ENCODE measurements around the gene CLDN4. TPM values are rescaled to one million over a fixed set of nuclear protein-coding genes. Genes with fewer than 3 reads are reported as not detected.

CLDN4 gene
- total and polyA plus RNA-seq, 4 donors, result 0.37 to 2.0 (median 1.3) TPM

DNA sequence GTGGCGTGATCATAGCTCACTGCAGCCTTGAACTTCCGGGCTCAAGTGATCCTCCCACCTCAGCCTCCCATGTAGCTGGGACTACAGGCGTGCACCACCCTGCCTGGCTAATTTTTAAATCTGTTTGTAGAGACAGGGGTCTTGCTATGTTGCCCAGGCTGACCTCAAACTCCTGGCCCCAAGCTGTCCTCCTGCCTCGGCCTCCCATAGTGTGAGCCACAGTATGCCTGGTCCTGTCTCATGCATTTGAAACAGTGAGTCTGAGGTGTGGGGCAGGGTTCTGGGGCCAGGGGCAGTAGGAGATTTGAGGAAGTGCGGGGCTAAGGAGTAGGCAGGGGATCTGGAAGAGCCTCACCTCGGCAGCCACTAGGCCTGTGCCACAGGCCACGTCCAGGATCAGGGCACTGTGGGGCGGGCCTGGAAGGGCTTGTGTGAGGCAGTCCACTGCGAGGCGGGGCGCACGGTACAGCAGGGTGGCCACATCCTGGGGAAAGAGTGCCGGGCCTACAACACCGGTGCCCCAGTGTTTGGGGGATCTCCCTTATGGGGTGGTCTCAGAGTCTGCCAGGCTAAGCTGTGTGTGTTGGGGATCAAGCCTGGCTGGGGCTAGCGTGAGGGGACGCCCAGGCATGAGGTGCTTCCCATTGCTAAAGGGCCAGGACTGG, 10.1 kb downstream of the CLDN4 start:
- no peak overlapping the region for H3K9ac ChIP-seq (ENCODE audit: low read depth in 1 of 2, low read length in 2 of 2)
- DNase-seq (ENCODE audit: low spot score), result no peak
- no peaks in the 10 kb centered on the region for H3K36me3 ChIP-seq (ENCODE audit: control insufficient read depth in 4 of 4, insufficient read depth in 3 of 4, low read depth in 1 of 4, low read length in 3 of 4)
- no peak overlapping the region for H3K4me3 ChIP-seq (ENCODE audit: low read depth in 1 of 3, low read length in 3 of 3)
- WGBS, result 94% methylated on average over 16 of the region's 16 CpGs
- H3K27ac ChIP-seq (ENCODE audit: low read depth in 1 of 2, low read length in 2 of 2), result no peak overlapping the region
- TF ChIP-seq SP1 (IDR thresholded peaks at IDR 0.05) (no peak), TAF1 (conservative IDR thresholded peaks at IDR 0.05) (no peak), NR2F2 (IDR thresholded peaks at IDR 0.05) (no peak), RAD21 (IDR thresholded peaks at IDR 0.05) (no peak), GABPA (IDR thresholded peaks at IDR 0.05 in 1 of 2, conservative IDR thresholded peaks at IDR 0.05 in 1 of 2) (no peak), RXRA (IDR thresholded peaks at IDR 0.05) (no peak), EGR1 (IDR thresholded peaks at IDR 0.05; ENCODE audit: low read depth in 2 of 2) (no peak), JUND (IDR thresholded peaks at IDR 0.05) (no peak)
- TF ChIP-seq, protein P1, sequence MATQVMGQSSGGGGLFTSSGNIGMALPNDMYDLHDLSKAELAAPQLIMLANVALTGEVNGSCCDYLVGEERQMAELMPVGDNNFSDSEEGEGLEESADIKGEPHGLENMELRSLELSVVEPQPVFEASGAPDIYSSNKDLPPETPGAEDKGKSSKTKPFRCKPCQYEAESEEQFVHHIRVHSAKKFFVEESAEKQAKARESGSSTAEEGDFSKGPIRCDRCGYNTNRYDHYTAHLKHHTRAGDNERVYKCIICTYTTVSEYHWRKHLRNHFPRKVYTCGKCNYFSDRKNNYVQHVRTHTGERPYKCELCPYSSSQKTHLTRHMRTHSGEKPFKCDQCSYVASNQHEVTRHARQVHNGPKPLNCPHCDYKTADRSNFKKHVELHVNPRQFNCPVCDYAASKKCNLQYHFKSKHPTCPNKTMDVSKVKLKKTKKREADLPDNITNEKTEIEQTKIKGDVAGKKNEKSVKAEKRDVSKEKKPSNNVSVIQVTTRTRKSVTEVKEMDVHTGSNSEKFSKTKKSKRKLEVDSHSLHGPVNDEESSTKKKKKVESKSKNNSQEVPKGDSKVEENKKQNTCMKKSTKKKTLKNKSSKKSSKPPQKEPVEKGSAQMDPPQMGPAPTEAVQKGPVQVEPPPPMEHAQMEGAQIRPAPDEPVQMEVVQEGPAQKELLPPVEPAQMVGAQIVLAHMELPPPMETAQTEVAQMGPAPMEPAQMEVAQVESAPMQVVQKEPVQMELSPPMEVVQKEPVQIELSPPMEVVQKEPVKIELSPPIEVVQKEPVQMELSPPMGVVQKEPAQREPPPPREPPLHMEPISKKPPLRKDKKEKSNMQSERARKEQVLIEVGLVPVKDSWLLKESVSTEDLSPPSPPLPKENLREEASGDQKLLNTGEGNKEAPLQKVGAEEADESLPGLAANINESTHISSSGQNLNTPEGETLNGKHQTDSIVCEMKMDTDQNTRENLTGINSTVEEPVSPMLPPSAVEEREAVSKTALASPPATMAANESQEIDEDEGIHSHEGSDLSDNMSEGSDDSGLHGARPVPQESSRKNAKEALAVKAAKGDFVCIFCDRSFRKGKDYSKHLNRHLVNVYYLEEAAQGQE (IDR thresholded peaks at IDR 0.05), result no peak
- TF ChIP-seq, protein P2, sequence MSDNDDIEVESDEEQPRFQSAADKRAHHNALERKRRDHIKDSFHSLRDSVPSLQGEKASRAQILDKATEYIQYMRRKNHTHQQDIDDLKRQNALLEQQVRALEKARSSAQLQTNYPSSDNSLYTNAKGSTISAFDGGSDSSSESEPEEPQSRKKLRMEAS (IDR thresholded peaks at IDR 0.05), result no peak
- TF ChIP-seq, protein P3, sequence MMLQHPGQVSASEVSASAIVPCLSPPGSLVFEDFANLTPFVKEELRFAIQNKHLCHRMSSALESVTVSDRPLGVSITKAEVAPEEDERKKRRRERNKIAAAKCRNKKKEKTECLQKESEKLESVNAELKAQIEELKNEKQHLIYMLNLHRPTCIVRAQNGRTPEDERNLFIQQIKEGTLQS (IDR thresholded peaks at IDR 0.05), result no peak
- H3K27me3 ChIP-seq (ENCODE audit: control insufficient read depth in 4 of 4, insufficient read depth in 4 of 4, low read length in 3 of 4), result no peaks in the 10 kb centered on the region
- H3K9me3 ChIP-seq (ENCODE audit: control insufficient read depth in 4 of 4, low read length in 3 of 4), result no peaks in the 10 kb centered on the region
- H3K4me1 ChIP-seq (ENCODE audit: control insufficient read depth in 4 of 4, insufficient read depth in 4 of 4, low read length in 3 of 4), result peaks cover 0 to 8% (median 4%) of the 10 kb centered on the region in 4 donors

DNA sequence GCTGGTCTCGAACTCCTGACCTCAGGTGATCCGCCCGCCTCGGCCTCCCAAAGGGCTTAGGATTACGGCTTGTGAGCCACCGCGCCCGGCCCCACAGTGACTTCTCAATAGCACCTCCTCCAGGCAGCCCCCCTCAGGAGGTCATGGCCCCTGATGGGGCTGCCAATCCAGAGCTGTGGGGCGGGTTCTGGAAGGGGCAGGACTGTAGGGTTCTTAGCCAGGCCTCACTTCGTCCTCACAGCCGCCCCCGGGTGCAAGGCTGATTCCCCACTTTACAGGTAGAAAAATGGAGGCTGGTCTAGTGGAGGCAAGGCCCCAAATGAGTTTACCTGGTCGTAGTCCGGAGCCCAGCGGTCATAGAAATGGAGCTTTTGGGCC, 10.9 kb downstream of the CLDN4 start:
- no peak overlapping the region for H3K27ac ChIP-seq (ENCODE audit: low read depth in 1 of 2, low read length in 2 of 2)
- H3K36me3 ChIP-seq (ENCODE audit: control insufficient read depth in 4 of 4, insufficient read depth in 3 of 4, low read depth in 1 of 4, low read length in 3 of 4), result no peaks in the 10 kb centered on the region
- WGBS, result 59% methylated on average over 15 of the region's 15 CpGs
- DNase-seq (ENCODE audit: low spot score), result no peak
- H3K4me1 ChIP-seq (ENCODE audit: control insufficient read depth in 4 of 4, insufficient read depth in 4 of 4, low read length in 3 of 4), result peaks cover 0 to 8% (median 4%) of the 10 kb centered on the region in 4 donors
- H3K27me3 ChIP-seq (ENCODE audit: control insufficient read depth in 4 of 4, insufficient read depth in 4 of 4, low read length in 3 of 4), result no peaks in the 10 kb centered on the region
- TF ChIP-seq GABPA (IDR thresholded peaks at IDR 0.05 in 1 of 2, conservative IDR thresholded peaks at IDR 0.05 in 1 of 2) (no peak), HNF4A (conservative IDR thresholded peaks at IDR 0.05) (no peak), SP1 (IDR thresholded peaks at IDR 0.05) (no peak), YY1 (IDR thresholded peaks at IDR 0.05) (no peak), RAD21 (IDR thresholded peaks at IDR 0.05) (no peak), FOXA2 (IDR thresholded peaks at IDR 0.05) (no peak)
- TF ChIP-seq, protein P4, sequence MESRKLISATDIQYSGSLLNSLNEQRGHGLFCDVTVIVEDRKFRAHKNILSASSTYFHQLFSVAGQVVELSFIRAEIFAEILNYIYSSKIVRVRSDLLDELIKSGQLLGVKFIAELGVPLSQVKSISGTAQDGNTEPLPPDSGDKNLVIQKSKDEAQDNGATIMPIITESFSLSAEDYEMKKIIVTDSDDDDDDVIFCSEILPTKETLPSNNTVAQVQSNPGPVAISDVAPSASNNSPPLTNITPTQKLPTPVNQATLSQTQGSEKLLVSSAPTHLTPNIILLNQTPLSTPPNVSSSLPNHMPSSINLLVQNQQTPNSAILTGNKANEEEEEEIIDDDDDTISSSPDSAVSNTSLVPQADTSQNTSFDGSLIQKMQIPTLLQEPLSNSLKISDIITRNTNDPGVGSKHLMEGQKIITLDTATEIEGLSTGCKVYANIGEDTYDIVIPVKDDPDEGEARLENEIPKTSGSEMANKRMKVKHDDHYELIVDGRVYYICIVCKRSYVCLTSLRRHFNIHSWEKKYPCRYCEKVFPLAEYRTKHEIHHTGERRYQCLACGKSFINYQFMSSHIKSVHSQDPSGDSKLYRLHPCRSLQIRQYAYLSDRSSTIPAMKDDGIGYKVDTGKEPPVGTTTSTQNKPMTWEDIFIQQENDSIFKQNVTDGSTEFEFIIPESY (IDR thresholded peaks at IDR 0.05), result no peak
- TF ChIP-seq, protein P2 (IDR thresholded peaks at IDR 0.05), result no peak
- H3K9ac ChIP-seq (ENCODE audit: low read depth in 1 of 2, low read length in 2 of 2), result no peak overlapping the region
- H3K9me3 ChIP-seq (ENCODE audit: control insufficient read depth in 4 of 4, low read length in 3 of 4), result no peaks in the 10 kb centered on the region
- H3K4me3 ChIP-seq (ENCODE audit: low read depth in 1 of 3, low read length in 3 of 3), result peak overlapping the region in 2 of 3 donors; percentile 58 to 69

Data from liver (tissue), 9 donors.